HG03025 (cell line): ENCODE results near the gene ST6GAL1.
"Not testable (repeated sequence)": the region's sequence is repeated elsewhere in the genome, so short reads cannot be mapped to it uniquely, and the experiment has no call there.

Source experiments
- ATAC-seq: cut with Tn5 transposase; IDR thresholded peaks from one replicate; pipeline ENCODE4 v1.9.1; 2021; ENCODE audit warnings: mild to moderate bottlenecking, moderate library complexity; ENCODE audit not compliant: unreplicated experiment, low FRiP score

Gene ST6GAL1

GRCh38 chr3:186939536-186939935 is 9.2 kb downstream of the ST6GAL1 start:
- no peak for ATAC-seq

- no peak for ATAC-seq
Observed at GRCh38 chr3:186940967-186941366, 10.6 kb downstream of the ST6GAL1 start.

GRCh38 chr3:186942168-186942567 is 11.8 kb downstream of the ST6GAL1 start:
- no peak for ATAC-seq

GRCh38 chr3:186945255-186945823 is 15.0 kb downstream of the ST6GAL1 start:
- no peak for ATAC-seq

GRCh38 chr3:186946756-186947375 is 16.5 kb downstream of the ST6GAL1 start:
- no peak for ATAC-seq

GRCh38 chr3:186949281-186949982 is 19.1 kb downstream of the ST6GAL1 start:
- no peak for ATAC-seq

- no peak for ATAC-seq
Observed at GRCh38 chr3:186950402-186951093, 20.2 kb downstream of the ST6GAL1 start.

- ATAC-seq: no peak
Observed at GRCh38 chr3:186951640-186952552, 21.6 kb downstream of the ST6GAL1 start.

GRCh38 chr3:186953011-186953487 is 22.7 kb downstream of the ST6GAL1 start:
- no peak for ATAC-seq

GRCh38 chr3:186953992-186954699 is 23.8 kb downstream of the ST6GAL1 start:
- not testable (repeated sequence) for ATAC-seq

- ATAC-seq: no peak
Observed at GRCh38 chr3:186955898-186956696, 25.8 kb downstream of the ST6GAL1 start.

GRCh38 chr3:186959029-186959624 is 28.8 kb downstream of the ST6GAL1 start:
- ATAC-seq: no peak

- ATAC-seq: no peak
Observed at GRCh38 chr3:186960347-186960746, 30.0 kb downstream of the ST6GAL1 start.

- no peak for ATAC-seq
Observed at GRCh38 chr3:186962445-186962844, 32.1 kb downstream of the ST6GAL1 start.

- no peak for ATAC-seq
Observed at GRCh38 chr3:186963636-186964035, 33.3 kb downstream of the ST6GAL1 start.

GRCh38 chr3:186964071-186964470 is 33.7 kb downstream of the ST6GAL1 start:
- ATAC-seq: no peak

GRCh38 chr3:186964616-186965015 is 34.3 kb downstream of the ST6GAL1 start:
- no peak for ATAC-seq

GRCh38 chr3:186965141-186965879 is 35.0 kb downstream of the ST6GAL1 start:
- ATAC-seq: no peak
